HG02884 (cell line): ENCODE data around the gene USP21.

ENCODE experiments used
- ATAC-seq: cut with Tn5 transposase; IDR thresholded peaks from one replicate; pipeline ENCODE4 v1.9.1; 2021; ENCODE audit warnings: mild to moderate bottlenecking, moderate library complexity; ENCODE audit not compliant: unreplicated experiment

USP21 gene

GRCh38 chr1:161166669-161167548 is 7.6 kb downstream of the USP21 start:
- peak; percentile 5 for ATAC-seq

- no peak for ATAC-seq
Measured at GRCh38 chr1:161168906-161169305, 9.6 kb downstream of the USP21 start.

GRCh38 chr1:161171191-161171590 is 11.9 kb downstream of the USP21 start:
- no peak for ATAC-seq

- no peak for ATAC-seq
Measured at GRCh38 chr1:161171696-161172095, 12.4 kb downstream of the USP21 start.

- no peak for ATAC-seq
Measured at GRCh38 chr1:161172349-161172748, 13.0 kb downstream of the USP21 start.

- no peak for ATAC-seq
Measured at GRCh38 chr1:161172776-161173376, 13.6 kb downstream of the USP21 start.

- no peak for ATAC-seq
Measured at GRCh38 chr1:161173711-161174110, 14.4 kb downstream of the USP21 start.

- no peak for ATAC-seq
Measured at GRCh38 chr1:161174911-161175310, 15.6 kb downstream of the USP21 start.

GRCh38 chr1:161175771-161176453 is 16.6 kb downstream of the USP21 start:
- ATAC-seq: no peak

- ATAC-seq: no peak
Measured at GRCh38 chr1:161176468-161177111, 17.3 kb downstream of the USP21 start.

- ATAC-seq: peak; percentile 76
Measured at GRCh38 chr1:161177112-161177935, 18.0 kb downstream of the USP21 start, which contains the start of gene B4GALT3. Gene B4GALT3 (minus strand): TSS chr1:161177507. CDS start chr1:161176060, 1,447 bp downstream.

- ATAC-seq: no peak
Measured at GRCh38 chr1:161177936-161178244, 18.6 kb downstream of the USP21 start.

- no peak for ATAC-seq
Measured at GRCh38 chr1:161179698-161180097, 20.4 kb downstream of the USP21 start.

GRCh38 chr1:161180639-161181038 is 21.3 kb downstream of the USP21 start:
- no peak for ATAC-seq

GRCh38 chr1:161182214-161182613 is 22.9 kb downstream of the USP21 start:
- no peak for ATAC-seq

- peak; percentile 68 for ATAC-seq
Measured at GRCh38 chr1:161185282-161185682, 26.0 kb downstream of the USP21 start.

- no peak for ATAC-seq
Measured at GRCh38 chr1:161185732-161186311, 26.5 kb downstream of the USP21 start.

- ATAC-seq: no peak
Measured at GRCh38 chr1:161187311-161187710, 28.0 kb downstream of the USP21 start.

GRCh38 chr1:161188381-161188780 is 29.1 kb downstream of the USP21 start:
- ATAC-seq: no peak

GRCh38 chr1:161189036-161189435 is 29.7 kb downstream of the USP21 start:
- no peak for ATAC-seq
